A549 (cell line): ENCODE data around the gene ELAPOR1. TPM values are rescaled to one million over a fixed set of nuclear protein-coding genes. Genes with fewer than 3 reads are reported as not detected.

Experiments used
- ATAC-seq, 2 experiments: fragments of 200-7000 bp in 1 of 2; fragments of >200 bp in 1 of 2; cut with Nextera tagmentation in 1 of 2; cut with Tn5 transposase in 1 of 2; 3 replicates each; pipeline versions ENCODE4 v1.8.0 to v1.9.1; 2018 to 2020; ENCODE audit warnings: mild to moderate bottlenecking in 1 of 2, moderate library complexity in 1 of 2
- CTCF ChIA-PET: fragments of 300-600 bp; sonication (Branson Sonifier 250); formaldehyde crosslinking; extraction: SDS; loops from one replicate; lab custom pipeline; 2021; ENCODE audit warnings: antibody characterized with exemption, inconsistent platforms; lab: Yijun Ruan, JAX
- POLR2A ChIA-PET: fragments of 350-600 bp; formaldehyde crosslinking; extraction: SDS; loops from one replicate; lab custom pipeline; 2021; ENCODE audit warnings: antibody characterized with exemption, inconsistent platforms; lab: Yijun Ruan, JAX
- DNase-seq, 2 experiments: peaks; one replicate each; pipeline versions ENCODE4 v3.0.0 to v3.0.0-alpha.2; 2011 to 2016; ENCODE audit warnings: low read depth in 1 of 2, low spot score in 1 of 2
- FAIRE-seq: peaks from 2 replicates; lab custom pipeline; 2011; peaks lifted over from hg19 to GRCh38; lab: Jason Lieb, UNC
- H3K27ac ChIP-seq, 2 experiments: fragments of >200 bp; sonication (Bioruptor Twin); formaldehyde crosslinking; 3 replicates each; pipeline ENCODE4 v1.5.1; 2016 to 2017
- H3K4me1 ChIP-seq: fragments of >200 bp; sonication (Bioruptor Twin); formaldehyde crosslinking; 3 replicates; pipeline ENCODE4 v1.6.1; 2016
- H3K4me2 ChIP-seq: fragments of >200 bp; sonication (Bioruptor Twin); formaldehyde crosslinking; 3 replicates; pipeline ENCODE4 v1.6.1; 2016
- H3K4me3 ChIP-seq: fragments of >200 bp; sonication (Bioruptor Twin); formaldehyde crosslinking; 3 replicates; pipeline ENCODE4 v1.5.1; 2016
- H3K9me3 ChIP-seq: fragments of >200 bp; sonication (Bioruptor Twin); formaldehyde crosslinking; 3 replicates; pipeline ENCODE4 v1.6.1; 2016
- BCL3 ChIP-seq: fragments of >200 bp; sonication (Bioruptor Twin); formaldehyde crosslinking; IDR thresholded peaks from 3 replicates; pipeline ENCODE4 v1.6.1; 2016
- CEBPB ChIP-seq, 2 experiments: fragments of >200 bp in 1 of 2; sonication (Bioruptor Twin) in 1 of 2; formaldehyde crosslinking in 1 of 2; IDR thresholded peaks; 2 replicates each; pipeline ENCODE4 v1.6.1; 2012 to 2016
- EHF ChIP-seq: fragments of 250-450 bp; sonication (Bioruptor Pico); IDR thresholded peaks from 2 replicates; pipeline ENCODE4 v1.5.0; 2020; ENCODE audit warnings: mild to moderate bottlenecking
- EP300 ChIP-seq, 2 experiments: fragments of >200 bp; sonication (Bioruptor Twin); formaldehyde crosslinking; IDR thresholded peaks; 2 replicates in 1 of 2; 3 replicates in 1 of 2; pipeline ENCODE4 v1.6.1; 2016 to 2017
- FOSB ChIP-seq: fragments of 250-450 bp; sonication (Bioruptor Pico); IDR thresholded peaks from 2 replicates; pipeline ENCODE4 v1.5.0; 2020; ENCODE audit warnings: mild to moderate bottlenecking, moderate library complexity
- FOSL2 ChIP-seq, 2 experiments: fragments of 450-650 bp in 1 of 2; fragments of >200 bp in 1 of 2; sonication (Bioruptor Twin) in 1 of 2; formaldehyde crosslinking; IDR thresholded peaks; 2 replicates each; pipeline versions ENCODE4 v1.5.0 to v1.6.1; 2016 to 2020; ENCODE audit warnings: mild to moderate bottlenecking in 1 of 2, moderate library complexity in 1 of 2
- GATA3 ChIP-seq: IDR thresholded peaks from 2 replicates; pipeline ENCODE4 v1.6.1; 2012; ENCODE audit warnings: borderline replicate concordance
- HES2 ChIP-seq: fragments of >200 bp; sonication (Bioruptor Twin); formaldehyde crosslinking; IDR thresholded peaks from 2 replicates; pipeline ENCODE4 v1.6.1; 2016
- HEYL ChIP-seq: fragments of 250-450 bp; sonication (Bioruptor Pico); IDR thresholded peaks from 2 replicates; pipeline ENCODE4 v1.8.0; 2021; ENCODE audit warnings: mild to moderate bottlenecking, moderate library complexity
- HOXB5 ChIP-seq: fragments of 250-450 bp; sonication (Bioruptor Pico); IDR thresholded peaks from 2 replicates; pipeline ENCODE4 v1.5.0; 2020; ENCODE audit warnings: mild to moderate bottlenecking, moderate library complexity
- MAFK ChIP-seq: fragments of 450-650 bp; IDR thresholded peaks from 2 replicates; pipeline ENCODE4 v1.6.1; 2014; ENCODE audit not compliant: partially characterized antibody
- MAZ ChIP-seq: fragments of 150-350 bp; IDR thresholded peaks from 2 replicates; pipeline ENCODE4 v1.6.1; 2014; ENCODE audit warnings: antibody characterized with exemption, low read depth, low read length, borderline replicate concordance
- NFE2L2 ChIP-seq: fragments of 150-350 bp; conservative IDR thresholded peaks from 2 replicates; pipeline ENCODE4 v1.6.1; 2014; ENCODE audit warnings: low read length
- PHF8 ChIP-seq: fragments of 200-600 bp; sonication (generic); IDR thresholded peaks from 2 replicates; pipeline ENCODE4 v1.6.1; 2016; ENCODE audit warnings: low read depth, mild to moderate bottlenecking, antibody characterized with exemption, moderate library complexity, borderline replicate concordance
- POLR2AphosphoS2 ChIP-seq: conservative IDR thresholded peaks from 2 replicates; pipeline ENCODE4 v1.6.1; 2012; ENCODE audit warnings: low read length, improper control_type of control experiment, inconsistent platforms
- RAD21 ChIP-seq, 2 experiments: fragments of >200 bp in 1 of 2; sonication (Bioruptor Twin) in 1 of 2; formaldehyde crosslinking in 1 of 2; IDR thresholded peaks in 1 of 2; conservative IDR thresholded peaks in 1 of 2; 2 replicates in 1 of 2; 3 replicates in 1 of 2; pipeline ENCODE4 v1.6.1; 2012 to 2018; ENCODE audit warnings: inconsistent platforms in 1 of 2
- RARB ChIP-seq: fragments of 250-450 bp; sonication (Bioruptor Pico); IDR thresholded peaks from 2 replicates; pipeline ENCODE4 v1.8.0; 2021; ENCODE audit warnings: mild to moderate bottlenecking, moderate library complexity
- SMC3 ChIP-seq: fragments of >200 bp; sonication (Bioruptor Twin); formaldehyde crosslinking; IDR thresholded peaks from 3 replicates; pipeline ENCODE4 v1.6.1; 2018; ENCODE audit warnings: inconsistent platforms
- TP53 ChIP-seq: fragments of 250-450 bp; sonication (Bioruptor Pico); IDR thresholded peaks from 2 replicates; pipeline ENCODE4 v1.5.0; 2021; ENCODE audit warnings: mild to moderate bottlenecking, moderate library complexity
- WGBS: methylation state at CpG from one replicate; pipeline ENCODE4 v1.1.6; 2017; ENCODE audit errors: missing lambda C conversion rate; 5-methylcytosine and 5-hydroxymethylcytosine counted together
- polyA minus RNA-seq: library from RNA; depleted of rRNA, polyadenylated mRNA; stranded (reverse); fragments of >200 nt; gene quantifications from 2 replicates; pipeline ENCODE4 v1.2.3, GENCODE V29; 2011; rRNA and poly(A)+ RNA removed
- polyA plus RNA-seq, 4 experiments: library from polyadenylated mRNA; depleted of rRNA in 3 of 4; stranded (reverse); fragments of >200 nt; fragmentation: RNase III in 1 of 4; extraction: RNeasy Plus Mini Kit Qiagen cat#74134 plus additional on column Dnase treatment in 1 of 4; gene quantifications; 2 replicates in 3 of 4; 3 replicates in 1 of 4; pipeline ENCODE4 v1.2.3, GENCODE V29; 2011 to 2017
- TF ChIP-seq, protein P1 (sequence below): fragments of 250-450 bp; sonication (Bioruptor Pico); IDR thresholded peaks from 2 replicates; pipeline ENCODE4 v1.5.0; 2021; ENCODE audit warnings: mild to moderate bottlenecking, moderate library complexity, borderline replicate concordance
- TF ChIP-seq, protein P2 (sequence below): IDR thresholded peaks from 2 replicates; pipeline ENCODE4 v1.6.1; 2012; ENCODE audit warnings: low read depth, borderline replicate concordance

Gene ELAPOR1
- polyA plus RNA-seq (2011; rRNA removed): 0.56 and 0.69 TPM in 2 replicates
- polyA plus RNA-seq (2012; cell fraction: cytosol; rRNA removed): 0.32 and 0.35 TPM in 2 replicates
- 0.44 and 0.61 TPM in 2 replicates for polyA plus RNA-seq (2012; cell fraction: nucleus; rRNA removed)
- polyA plus RNA-seq (2017; fragmentation: RNase III; extraction: RNeasy Plus Mini Kit Qiagen cat#74134 plus additional on column Dnase treatment): 0.37 to 0.96 TPM (median 0.52 TPM) in 3 replicates
- 1.0 TPM in 2 replicates for polyA minus RNA-seq

DNA sequence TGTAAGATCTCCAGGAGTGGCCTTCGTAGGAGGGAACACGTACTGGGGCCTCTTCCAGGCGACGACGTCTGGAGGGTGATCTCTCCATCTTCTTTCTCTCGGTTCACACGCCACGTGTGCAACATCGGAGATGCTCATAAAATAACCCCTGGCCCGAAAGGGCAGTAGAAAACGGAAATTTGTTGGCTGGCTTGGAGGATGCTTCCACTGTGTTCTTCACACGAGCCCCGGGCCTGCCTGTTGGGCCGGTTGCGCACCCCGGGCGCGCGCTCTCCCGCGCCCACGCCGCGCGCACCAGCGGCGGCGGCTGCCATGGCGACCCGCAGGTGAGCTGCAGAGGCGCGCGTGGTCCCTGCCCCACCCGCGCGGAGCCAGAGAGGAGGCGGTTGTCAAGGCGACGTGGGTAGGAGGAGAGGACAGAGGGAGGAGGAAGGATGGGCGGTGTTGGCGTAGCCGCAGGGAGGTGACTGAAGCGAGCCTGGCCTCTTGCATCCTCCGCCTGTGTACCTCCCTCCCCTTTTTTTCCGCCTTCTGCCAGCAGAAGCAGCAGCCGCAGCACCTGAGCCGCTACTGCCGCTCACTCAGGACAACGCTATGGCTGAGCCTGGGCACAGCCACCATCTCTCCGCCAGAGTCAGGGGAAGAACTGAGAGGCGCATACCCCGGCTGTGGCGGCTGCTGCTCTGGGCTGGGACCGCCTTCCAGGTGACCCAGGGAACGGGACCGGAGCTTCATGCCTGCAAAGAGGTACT is at the start of gene ELAPOR1:
Gene ELAPOR1, plus strand, starts transcription at position 526 of the 752 bp plus-strand sequence. Its CDS starts 69 bp downstream, at position 595.
- DNase-seq: no peak
- H3K4me3 ChIP-seq: peak within 1 kb of the TSS; percentile 37
- no peak for ATAC-seq
- no peak for FAIRE-seq
- peak within 1 kb of the TSS in 1 of 2 experiments; percentile 71; a peak in 2 of 6 replicates for H3K27ac ChIP-seq
- POLR2A ChIA-PET: interaction anchor here (4.3 kb wide), 1 partner anchor 13 kb away, joined by 30 read pairs; no protein-coding TSS in a partner anchor
- peaks cover 17% of the 10 kb centered on the region; the same call in 2 of the 3 replicates for H3K4me1 ChIP-seq
- 81% methylated on average over 23 of the region's 56 CpGs for WGBS
- CTCF ChIA-PET: interaction anchor here (0.9 to 3.9 kb wide), 17 partner anchors 10 to 110 kb away, joined by 3 to 50 read pairs (median 6); partner anchors contain the start of gene TAF13
- no peaks in the 10 kb centered on the region for H3K9me3 ChIP-seq
- TF ChIP-seq FOSL2 (IDR thresholded peaks at IDR 0.05): no peak
- no peak for TF ChIP-seq FOSL2 (CRISPR knock-in tag; IDR thresholded peaks at IDR 0.05)
- no peak for TF ChIP-seq GATA3
- no peak for TF ChIP-seq BCL3
- TF ChIP-seq MAZ: no peak
- H3K4me2 ChIP-seq: peak within 1 kb of the TSS; percentile 97

DNA sequence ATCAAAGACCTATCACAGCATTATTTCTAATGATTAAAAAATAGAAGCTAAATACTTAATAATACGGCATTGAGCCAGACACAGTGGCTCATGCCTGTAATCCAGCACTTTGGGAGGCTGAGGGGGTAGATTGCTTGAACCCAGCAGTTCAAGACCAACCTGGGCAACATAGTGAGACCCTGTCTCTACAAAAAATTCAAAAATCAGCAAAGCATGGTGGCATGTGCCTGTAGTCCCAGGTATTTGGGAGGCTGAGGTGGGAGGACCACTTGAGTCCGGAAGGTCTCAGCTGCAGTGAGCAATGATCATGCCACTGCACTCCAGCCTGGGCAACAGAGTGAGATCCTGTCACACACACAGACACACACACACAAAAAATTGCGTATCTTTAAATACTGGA is 48.8 kb upstream of the ELAPOR1 start:
- ChIA-PET POLR2A (no interaction called here), CTCF (no interaction called here)
- 96% methylated on average over 3 of the region's 3 CpGs for WGBS
- H3K4me2 ChIP-seq: no peak overlapping the region
- H3K4me1 ChIP-seq: no peaks in the 10 kb centered on the region
- TF ChIP-seq RARB (CRISPR knock-in tag) (no peak), HEYL (CRISPR knock-in tag) (no peak), MAFK (no peak), EP300 (IDR thresholded peaks at IDR 0.05) (no peak)
- no peak overlapping the region for H3K4me3 ChIP-seq
- DNase-seq (no peak), ATAC-seq (no peak), FAIRE-seq (no peak)
- no peaks in the 10 kb centered on the region for H3K9me3 ChIP-seq
- no peak overlapping the region for H3K27ac ChIP-seq

- CTCF ChIA-PET: interaction anchor here (0.6 kb wide), 1 partner anchor 598 kb away, joined by 3 read pairs; no protein-coding TSS in a partner anchor
- POLR2A ChIA-PET: interaction anchor here (0.6 kb wide), 1 partner anchor 27 kb away, joined by 4 read pairs; no protein-coding TSS in a partner anchor
- Histone ChIP-seq H3K4me2 (no peak overlapping the region), H3K27ac (no peak overlapping the region), H3K4me3 (no peak overlapping the region), H3K4me1 (no peaks in the 10 kb centered on the region), H3K9me3 (no peaks in the 10 kb centered on the region)
- ATAC-seq: no peak
- WGBS: 96% methylated on average over 8 of the region's 8 CpGs
- FAIRE-seq: no peak
- no peak for TF ChIP-seq RAD21 (conservative IDR thresholded peaks at IDR 0.05 in 1 of 2, IDR thresholded peaks at IDR 0.05 in 1 of 2)
- no peak for TF ChIP-seq POLR2AphosphoS2
- TF ChIP-seq RARB (CRISPR knock-in tag): no peak
- TF ChIP-seq SMC3: no peak
- no peak for TF ChIP-seq PHF8
- TF ChIP-seq HEYL (CRISPR knock-in tag): no peak
- TF ChIP-seq NFE2L2: no peak
- no peak for DNase-seq
These were observed 46.0 kb upstream of the ELAPOR1 start for GRCh38 chr1:109067883-109068282.

GRCh38 chr1:109069294-109069693 is 44.6 kb upstream of the ELAPOR1 start:
- no peaks in the 10 kb centered on the region for H3K4me1 ChIP-seq
- no peak for DNase-seq
- H3K9me3 ChIP-seq: no peaks in the 10 kb centered on the region
- no peak overlapping the region for H3K27ac ChIP-seq
- no peak for FAIRE-seq
- no peak for ATAC-seq
- no peak overlapping the region for H3K4me2 ChIP-seq
- no peak overlapping the region for H3K4me3 ChIP-seq
- POLR2A ChIA-PET: no interaction called here
- TF ChIP-seq CEBPB (IDR thresholded peaks at IDR 0.05) (no peak), EHF (no peak), TP53 (CRISPR knock-in tag) (no peak), FOSB (CRISPR knock-in tag) (no peak), HOXB5 (CRISPR knock-in tag) (no peak), POLR2AphosphoS2 (no peak), HES2 (no peak)
- TF ChIP-seq, protein P1, sequence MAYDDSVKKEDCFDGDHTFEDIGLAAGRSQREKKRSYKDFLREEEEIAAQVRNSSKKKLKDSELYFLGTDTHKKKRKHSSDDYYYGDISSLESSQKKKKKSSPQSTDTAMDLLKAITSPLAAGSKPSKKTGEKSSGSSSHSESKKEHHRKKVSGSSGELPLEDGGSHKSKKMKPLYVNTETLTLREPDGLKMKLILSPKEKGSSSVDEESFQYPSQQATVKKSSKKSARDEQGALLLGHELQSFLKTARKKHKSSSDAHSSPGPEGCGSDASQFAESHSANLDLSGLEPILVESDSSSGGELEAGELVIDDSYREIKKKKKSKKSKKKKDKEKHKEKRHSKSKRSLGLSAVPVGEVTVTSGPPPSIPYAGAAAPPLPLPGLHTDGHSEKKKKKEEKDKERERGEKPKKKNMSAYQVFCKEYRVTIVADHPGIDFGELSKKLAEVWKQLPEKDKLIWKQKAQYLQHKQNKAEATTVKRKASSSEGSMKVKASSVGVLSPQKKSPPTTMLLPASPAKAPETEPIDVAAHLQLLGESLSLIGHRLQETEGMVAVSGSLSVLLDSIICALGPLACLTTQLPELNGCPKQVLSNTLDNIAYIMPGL (CRISPR knock-in tag): no peak
- TF ChIP-seq, protein P2, sequence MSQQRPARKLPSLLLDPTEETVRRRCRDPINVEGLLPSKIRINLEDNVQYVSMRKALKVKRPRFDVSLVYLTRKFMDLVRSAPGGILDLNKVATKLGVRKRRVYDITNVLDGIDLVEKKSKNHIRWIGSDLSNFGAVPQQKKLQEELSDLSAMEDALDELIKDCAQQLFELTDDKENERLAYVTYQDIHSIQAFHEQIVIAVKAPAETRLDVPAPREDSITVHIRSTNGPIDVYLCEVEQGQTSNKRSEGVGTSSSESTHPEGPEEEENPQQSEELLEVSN: no peak
- TF ChIP-seq, all 56 proteins: peak for 0
- CTCF ChIA-PET: interaction anchor here (0.6 to 1.9 kb wide), 4 partner anchors 14 to 250 kb away, joined by 3 to 6 read pairs (median 3); a partner anchor contains a TSS
- WGBS: 69% methylated on average over 1 of the region's 1 CpG
